Psoas muscle (tissue), 8 donors: ENCODE data around the gene E2F1. TPM values are rescaled to one million over a fixed set of nuclear protein-coding genes. Genes with fewer than 3 reads are reported as not detected.

Source experiments
- ATAC-seq, 4 donors: fragments of 200-7000 bp; cut with Tn5 transposase; one replicate each; pipeline ENCODE4 v1.9.1; 2020; ENCODE audit warnings: moderate library complexity in 3 of 4, mild to moderate bottlenecking in 2 of 4
- DNase-seq, 2 donors: peaks; one replicate each; pipeline ENCODE4 v3.0.0-alpha.2; 2020
- H3K27ac ChIP-seq: fragments of 200-600 bp; one replicate; pipeline ENCODE4 v1.8.0; 2022
- H3K27me3 ChIP-seq, 3 donors: fragments of 200-600 bp in 1 of 3; one replicate each; pipeline versions ENCODE4 v1.6.1 to v1.8.0; 2013 to 2022; ENCODE audit warnings: low read length in 2 of 3, mild to moderate bottlenecking in 2 of 3, moderate library complexity in 1 of 3; ENCODE audit not compliant: insufficient read depth in 3 of 3
- H3K36me3 ChIP-seq, 2 donors: fragments of 200-600 bp in 1 of 2; one replicate each; pipeline versions ENCODE4 v1.6.1 to v1.8.0; 2013 to 2022; ENCODE audit warnings: low read depth in 1 of 2, mild to moderate bottlenecking in 1 of 2, moderate library complexity in 1 of 2; ENCODE audit not compliant: insufficient read depth in 1 of 2
- H3K4me1 ChIP-seq: fragments of 200-600 bp; one replicate; pipeline ENCODE4 v1.8.0; 2022
- H3K4me3 ChIP-seq: fragments of 200-600 bp; one replicate; pipeline ENCODE4 v1.8.0; 2022; ENCODE audit warnings: mild to moderate bottlenecking
- H3K9me3 ChIP-seq: fragments of 200-600 bp; one replicate; pipeline ENCODE4 v1.8.0; 2022
- WGBS, 3 donors: extraction: QIAGEN DNeasy Blood & Tissue Kit; methylation state at CpG; one replicate each; pipeline versions ENCODE4 v1.1.6 to v1.1.7; 2013; 5-methylcytosine and 5-hydroxymethylcytosine counted together
- intact Hi-C, 2 donors: fragments of 100-400 bp; cut with DNase I; formaldehyde crosslinking; loops; one replicate each; pipeline versions ENCODE4 v1.11.0 to v1.14.2; 2022
- polyA plus RNA-seq, 3 donors: library from polyadenylated mRNA; stranded (reverse); fragments of 200-250 nt; gene quantifications; one replicate each; pipeline ENCODE4 v1.2.3, GENCODE V29; 2013
- total RNA-seq, 4 donors: library from RNA; stranded (reverse); fragmentation: NEBNext Ultra II Directional in 2 of 4; extraction: Animal tissue kit (Norgen Biotek cat#: 25700) in 2 of 4; gene quantifications; one replicate each; pipeline versions ENCODE4 v1.2.1 to v1.2.4, GENCODE V29; 2021 to 2023
- TF ChIP-seq, protein P1 (sequence below): fragments of 200-600 bp; IDR thresholded peaks from one replicate; pipeline ENCODE4 v1.8.0; 2022; ENCODE audit warnings: antibody characterized with exemption
- donor health status: healthy with polysubstance abuse.
- donor health status: DM: no; HTN: no; CAD: no; lungs with moderate emphysema.
- donor health status: Bipolar disorder and iron deficiency.
- donor health status: healthy.
- donor health status: DM: yes; HTN: yes; CAD: no.
- donor health status: DM: no; HTN: no; CAD: no.
- donor health status: DM: no; HTN: no; CAD: no.
- donor health status: DM: yes; HTN: yes; CAD: no.

E2F1 gene
- total and polyA plus RNA-seq, 7 donors = 0.73 to 6.5 (median 0.84) TPM

DNA sequence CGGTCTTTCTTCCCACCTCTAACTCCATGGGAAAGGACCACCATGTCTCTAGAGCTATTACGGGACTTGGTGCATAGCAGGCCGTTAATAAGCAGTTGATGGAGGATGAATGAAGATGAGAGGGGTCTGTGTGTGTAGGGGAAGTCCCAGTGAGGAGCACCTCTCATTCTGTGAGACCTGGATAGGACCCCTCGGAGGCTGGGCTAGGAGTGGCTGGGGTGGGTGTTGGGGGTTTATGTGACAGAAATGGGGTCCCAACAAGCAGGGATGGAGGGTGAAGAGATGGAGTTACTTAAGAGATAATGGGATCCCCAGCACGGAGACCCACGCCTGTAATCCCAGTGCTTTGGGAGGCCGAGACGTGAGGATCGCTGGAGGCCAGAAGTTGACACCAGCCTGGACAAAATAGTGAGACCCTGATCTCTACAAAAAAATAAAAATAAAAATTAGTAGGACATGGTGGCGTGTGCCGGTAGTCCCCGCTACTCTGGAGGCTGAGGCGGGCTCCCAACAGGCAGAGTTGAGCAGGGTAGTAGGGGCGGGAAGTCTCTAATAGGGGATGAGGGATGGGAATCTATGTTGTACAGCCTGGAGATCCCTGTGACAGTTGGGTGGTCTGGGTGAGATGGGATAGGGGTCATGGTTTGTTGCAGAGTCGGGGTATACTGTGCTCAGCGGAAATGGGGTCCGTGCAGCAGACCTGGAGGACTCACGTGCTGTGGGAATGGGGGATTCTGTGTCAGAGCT, 44.9 kb upstream of the E2F1 start:
- DNase-seq = no peak
- Histone ChIP-seq H3K4me3 (peak overlapping the region; percentile 72), H3K27ac (peak overlapping the region; percentile 81), H3K27me3 (no peaks in the 10 kb centered on the region), H3K36me3 (no peaks in the 10 kb centered on the region), H3K4me1 (peaks cover 3% of the 10 kb centered on the region), H3K9me3 (peaks cover 2% of the 10 kb centered on the region)
- TF ChIP-seq, protein P1, sequence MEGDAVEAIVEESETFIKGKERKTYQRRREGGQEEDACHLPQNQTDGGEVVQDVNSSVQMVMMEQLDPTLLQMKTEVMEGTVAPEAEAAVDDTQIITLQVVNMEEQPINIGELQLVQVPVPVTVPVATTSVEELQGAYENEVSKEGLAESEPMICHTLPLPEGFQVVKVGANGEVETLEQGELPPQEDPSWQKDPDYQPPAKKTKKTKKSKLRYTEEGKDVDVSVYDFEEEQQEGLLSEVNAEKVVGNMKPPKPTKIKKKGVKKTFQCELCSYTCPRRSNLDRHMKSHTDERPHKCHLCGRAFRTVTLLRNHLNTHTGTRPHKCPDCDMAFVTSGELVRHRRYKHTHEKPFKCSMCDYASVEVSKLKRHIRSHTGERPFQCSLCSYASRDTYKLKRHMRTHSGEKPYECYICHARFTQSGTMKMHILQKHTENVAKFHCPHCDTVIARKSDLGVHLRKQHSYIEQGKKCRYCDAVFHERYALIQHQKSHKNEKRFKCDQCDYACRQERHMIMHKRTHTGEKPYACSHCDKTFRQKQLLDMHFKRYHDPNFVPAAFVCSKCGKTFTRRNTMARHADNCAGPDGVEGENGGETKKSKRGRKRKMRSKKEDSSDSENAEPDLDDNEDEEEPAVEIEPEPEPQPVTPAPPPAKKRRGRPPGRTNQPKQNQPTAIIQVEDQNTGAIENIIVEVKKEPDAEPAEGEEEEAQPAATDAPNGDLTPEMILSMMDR = no peak
- ATAC-seq = peak in 1 of 4 donors; percentile 1
- 78 to 82% (median 81%) methylated on average over 18 of the region's 18 CpGs for WGBS, 3 donors
- intact Hi-C loops = no loop called here

DNA sequence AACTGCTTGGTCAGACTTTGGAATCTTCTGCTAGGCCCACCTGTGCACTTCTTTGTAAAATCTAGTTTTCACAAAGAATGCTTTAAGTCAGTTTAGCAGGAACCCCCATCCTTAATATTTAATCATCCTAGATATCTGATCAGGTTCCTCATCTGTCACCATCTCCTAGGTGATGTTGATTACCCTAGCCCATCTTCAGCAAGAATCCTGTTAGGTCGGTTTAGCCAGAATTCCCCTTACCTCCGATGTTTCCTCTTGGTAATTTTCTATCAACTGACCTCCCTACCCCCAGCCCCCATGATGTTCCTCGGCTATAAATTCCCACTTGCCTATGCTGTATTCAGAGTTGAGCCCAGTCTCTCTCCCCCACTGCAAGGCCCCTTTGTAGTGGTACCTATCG, 42.9 kb upstream of the E2F1 start:
- H3K36me3 ChIP-seq = no peaks in the 10 kb centered on the region
- H3K4me3 ChIP-seq = no peak overlapping the region
- 72 to 82% (median 74%) methylated on average over 4 of the region's 4 CpGs for WGBS, 3 donors
- DNase-seq = no peak
- TF ChIP-seq, protein P1 = no peak
- H3K27me3 ChIP-seq = no peaks in the 10 kb centered on the region
- H3K27ac ChIP-seq = no peak overlapping the region
- no peak for ATAC-seq
- intact Hi-C loops = no loop called here
- peaks cover 3% of the 10 kb centered on the region for H3K4me1 ChIP-seq
- H3K9me3 ChIP-seq = no peaks in the 10 kb centered on the region

DNA sequence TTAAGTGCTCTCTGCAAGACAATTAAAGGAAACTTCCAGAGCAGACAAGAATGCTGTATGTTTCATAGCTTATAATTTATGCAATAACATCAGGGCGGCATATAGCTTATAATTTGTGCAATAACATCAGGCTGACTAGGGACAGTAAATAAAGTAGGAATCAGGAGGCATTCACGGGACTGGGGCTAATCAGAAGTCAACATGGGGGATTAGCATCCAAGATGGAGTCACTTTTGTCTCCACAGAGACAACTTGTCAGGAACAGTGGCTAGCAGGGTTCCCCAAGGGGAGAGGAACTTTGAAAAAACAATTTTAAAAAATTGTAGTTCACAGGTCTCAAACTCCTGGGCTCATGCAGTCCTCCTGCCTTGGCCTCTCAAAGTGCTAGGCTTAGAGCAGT, 42.3 kb upstream of the E2F1 start:
- Histone ChIP-seq H3K36me3 (no peaks in the 10 kb centered on the region), H3K27ac (no peak overlapping the region), H3K4me1 (peaks cover 3% of the 10 kb centered on the region), H3K27me3 (no peaks in the 10 kb centered on the region), H3K9me3 (no peaks in the 10 kb centered on the region), H3K4me3 (no peak overlapping the region)
- 65 to 82% (median 72%) methylated on average over 2 of the region's 2 CpGs for WGBS, 3 donors
- intact Hi-C loops = no loop called here
- ATAC-seq (no peak), DNase-seq (no peak)
- TF ChIP-seq, protein P1 = no peak

DNA sequence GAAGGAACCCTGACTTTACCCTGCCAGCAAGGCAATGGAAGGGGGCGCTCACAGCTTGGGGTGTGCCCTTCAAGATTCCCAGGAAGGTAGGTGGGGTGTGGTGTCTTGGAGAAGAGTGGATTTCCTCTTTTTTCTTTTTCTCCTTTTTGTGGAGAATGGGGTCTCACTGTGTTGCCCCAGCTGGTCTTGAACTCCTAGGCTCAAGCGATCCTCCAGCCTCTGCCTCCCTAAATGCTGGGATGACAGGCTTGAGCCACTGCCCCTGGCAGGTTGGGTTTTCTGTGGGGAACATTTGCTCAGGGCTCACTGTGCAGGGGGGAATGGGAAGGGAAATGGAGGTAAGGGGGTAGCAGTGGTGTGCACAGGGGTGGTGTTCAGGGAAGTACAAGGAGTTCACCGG, 41.6 kb upstream of the E2F1 start:
- Histone ChIP-seq H3K4me1 (peaks cover 3% of the 10 kb centered on the region), H3K27me3 (no peaks in the 10 kb centered on the region), H3K36me3 (no peaks in the 10 kb centered on the region), H3K27ac (no peak overlapping the region), H3K4me3 (no peak overlapping the region), H3K9me3 (no peaks in the 10 kb centered on the region)
- TF ChIP-seq, protein P1 = no peak
- no peak for ATAC-seq
- 87 to 89% (median 88%) methylated on average over 3 of the region's 3 CpGs for whole genome bisulfite sequencing, 3 donors
- no peak for DNase-seq
- intact Hi-C loops = no loop called here

DNA sequence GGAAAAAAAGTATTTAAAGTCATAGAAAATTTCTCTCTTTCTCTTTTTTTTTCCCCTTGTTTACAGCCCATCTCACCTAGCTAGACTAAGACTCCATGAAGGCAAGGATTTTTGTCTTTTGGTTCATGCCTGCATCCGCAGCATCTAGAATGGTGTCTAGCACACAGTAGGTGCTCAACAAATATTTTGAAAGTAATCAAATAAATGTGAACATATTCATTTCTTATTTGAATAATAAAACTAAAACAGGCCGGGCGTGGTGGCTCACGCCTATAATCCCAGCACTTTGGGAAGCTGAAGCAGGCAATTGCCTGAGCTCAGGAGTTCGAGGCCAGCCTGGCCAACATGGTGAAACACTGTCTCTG, 40.9 kb upstream of the E2F1 start:
- Histone ChIP-seq H3K9me3 (no peaks in the 10 kb centered on the region), H3K36me3 (no peaks in the 10 kb centered on the region), H3K27me3 (no peaks in the 10 kb centered on the region), H3K4me1 (no peaks in the 10 kb centered on the region), H3K4me3 (no peak overlapping the region), H3K27ac (no peak overlapping the region)
- TF ChIP-seq, protein P1 = no peak
- DNase-seq (no peak), ATAC-seq (no peak)
- intact Hi-C loops = no loop called here
- 90 to 94% (median 93%) methylated on average over 5 of the region's 5 CpGs for WGBS, 3 donors
